Fibroblast of lung (primary cell): ENCODE measurements around the gene PIK3R6. TPM values are rescaled to one million over a fixed set of nuclear protein-coding genes. Genes with fewer than 3 reads are reported as not detected.

Experiments used
- DNase-seq, 2 donors: peaks; one replicate each; pipeline versions ENCODE4 v3.0.0 to v3.0.0-alpha.2; 2010; ENCODE audit warnings: low read depth in 2 of 2
- H2AFZ ChIP-seq: 2 replicates; pipeline ENCODE4 v1.5.1; 2012; ENCODE audit warnings: low read length, control low read depth, inconsistent platforms
- H3K27ac ChIP-seq: 2 replicates; pipeline ENCODE4 v1.5.1; 2011; ENCODE audit warnings: low read length, control low read depth; ENCODE audit not compliant: insufficient read depth
- H3K27me3 ChIP-seq: 2 replicates; pipeline ENCODE4 v1.5.1; 2011; ENCODE audit warnings: mild to moderate bottlenecking, low read length; ENCODE audit not compliant: control insufficient read depth, insufficient read depth
- H3K36me3 ChIP-seq: 2 replicates; pipeline ENCODE4 v1.5.1; 2011; ENCODE audit warnings: low read length; ENCODE audit not compliant: control insufficient read depth, insufficient read depth
- H3K4me1 ChIP-seq: 2 replicates; pipeline ENCODE4 v1.5.1; 2011; ENCODE audit warnings: low read length; ENCODE audit not compliant: control insufficient read depth, insufficient read depth; ENCODE audit errors: extremely low read depth
- H3K4me2 ChIP-seq: 2 replicates; pipeline ENCODE4 v1.5.1; 2011; ENCODE audit warnings: low read length, control low read depth; ENCODE audit not compliant: insufficient read depth; ENCODE audit errors: extremely low read depth
- H3K4me3 ChIP-seq, 4 experiments: fragments of 200-600 bp in 1 of 4; sonication (generic) in 1 of 4; replicated peaks in 1 of 4; 2 replicates each; pipeline ENCODE4 v1.5.1; 2011 to 2016; ENCODE audit warnings: low read length in 4 of 4, low read depth in 3 of 4, mild to moderate bottlenecking in 3 of 4, control low read depth in 2 of 4, inconsistent platforms in 1 of 4, mixed read lengths in 1 of 4; ENCODE audit not compliant: insufficient read depth in 1 of 4; ENCODE audit errors: control extremely low read depth in 1 of 4
- H3K79me2 ChIP-seq: 2 replicates; pipeline ENCODE4 v1.5.1; 2012; ENCODE audit warnings: mild to moderate bottlenecking, low read length, inconsistent platforms; ENCODE audit not compliant: control insufficient read depth, insufficient read depth
- H3K9ac ChIP-seq: 2 replicates; pipeline ENCODE4 v1.5.1; 2011; ENCODE audit warnings: mild to moderate bottlenecking, low read length, control low read depth; ENCODE audit not compliant: insufficient read depth
- H3K9me3 ChIP-seq: 2 replicates; pipeline ENCODE4 v1.5.1; 2012; ENCODE audit warnings: low read depth, low read length; ENCODE audit not compliant: control insufficient read depth, insufficient read depth
- H4K20me1 ChIP-seq: 2 replicates; pipeline ENCODE4 v1.5.1; 2011; ENCODE audit warnings: low read length; ENCODE audit not compliant: control insufficient read depth, insufficient read depth; ENCODE audit errors: extremely low read depth
- EZH2 ChIP-seq: IDR thresholded peaks from 2 replicates; pipeline ENCODE4 v1.5.1; 2012; ENCODE audit warnings: low read length, control low read depth, mild to moderate bottlenecking; ENCODE audit errors: missing control alignments
- polyA plus RNA-seq, 2 donors: library from polyadenylated mRNA; depleted of rRNA in 1 of 2; stranded (reverse) in 1 of 2; unstranded in 1 of 2; fragments of >200 nt; gene quantifications; 2 replicates each; pipeline ENCODE4 v1.2.1, GENCODE V29; 2011 to 2012; ENCODE audit warnings: missing spikeins in 1 of 2
- total RNA-seq: library from RNA; depleted of rRNA; stranded (reverse); fragments of >200 nt; gene quantifications from 2 replicates; pipeline ENCODE4 v1.2.1, GENCODE V29; 2014
- TF ChIP-seq, protein P1 (sequence below), 2 donors: IDR thresholded peaks in 1 of 2; conservative IDR thresholded peaks in 1 of 2; 1 replicate in 1 of 2; 2 replicates in 1 of 2; pipeline ENCODE4 v1.5.1; 2011 to 2012; ENCODE audit warnings: low read length in 2 of 2, control low read depth in 1 of 2, inconsistent platforms in 1 of 2, low read depth in 1 of 2, mild to moderate bottlenecking in 1 of 2

PIK3R6 gene
- total and polyA plus RNA-seq, 2 donors (not counting 1 experiment from before 2014, with no cell fraction given) = 0.02 TPM; not detected in 1

DNA sequence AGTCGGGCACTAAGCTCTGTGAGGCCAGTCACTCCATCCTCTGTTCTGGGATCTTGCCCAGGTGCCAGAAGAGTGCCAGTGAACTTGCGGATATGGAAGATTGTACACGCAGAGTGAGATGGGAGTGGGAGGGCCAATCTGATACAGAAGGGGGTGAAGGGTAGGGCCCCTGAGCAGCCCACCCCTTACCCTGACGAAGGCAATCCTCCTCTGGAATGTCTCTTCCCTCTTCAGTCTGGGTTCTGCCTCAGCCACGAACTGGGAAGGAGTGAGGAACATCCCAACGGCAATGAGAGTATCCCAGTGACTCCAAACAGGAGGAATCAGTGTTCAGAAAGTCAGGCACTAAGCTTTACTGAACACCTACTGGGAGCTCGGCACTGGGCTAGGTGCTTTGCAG lies 11.9 kb upstream of the PIK3R6 start:
- H3K27ac ChIP-seq = no peak overlapping the region

DNA sequence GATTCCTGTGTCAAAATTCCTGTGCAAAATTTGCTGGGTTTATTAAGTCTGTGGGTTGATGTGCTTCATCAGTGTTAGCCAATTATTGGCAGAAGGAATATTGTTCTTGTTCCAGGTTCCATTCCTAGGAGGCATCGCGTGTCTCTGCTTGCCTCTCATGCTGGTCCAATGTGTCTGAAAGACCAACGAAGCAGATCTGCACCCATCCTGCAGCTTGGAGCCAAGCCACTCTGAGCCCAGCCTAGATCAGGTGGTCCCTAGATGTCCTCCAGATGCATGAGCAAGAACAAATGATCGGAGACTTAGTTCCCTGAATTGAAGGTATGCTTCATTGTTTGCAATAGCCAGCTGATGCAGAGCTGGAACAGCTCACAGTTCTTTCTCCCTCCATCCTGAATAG lies 10.5 kb upstream of the PIK3R6 start:
- no peak overlapping the region for H3K4me2 ChIP-seq
- no peak overlapping the region for H3K9ac ChIP-seq
- no peak for DNase-seq
- no peaks in the 10 kb centered on the region for H3K9me3 ChIP-seq
- H3K27ac ChIP-seq = no peak overlapping the region
- no peak overlapping the region for H3K4me3 ChIP-seq
- H3K27me3 ChIP-seq = no peaks in the 10 kb centered on the region
- H2AFZ ChIP-seq = no peak overlapping the region
- no peak for TF ChIP-seq EZH2
- TF ChIP-seq, protein P1, sequence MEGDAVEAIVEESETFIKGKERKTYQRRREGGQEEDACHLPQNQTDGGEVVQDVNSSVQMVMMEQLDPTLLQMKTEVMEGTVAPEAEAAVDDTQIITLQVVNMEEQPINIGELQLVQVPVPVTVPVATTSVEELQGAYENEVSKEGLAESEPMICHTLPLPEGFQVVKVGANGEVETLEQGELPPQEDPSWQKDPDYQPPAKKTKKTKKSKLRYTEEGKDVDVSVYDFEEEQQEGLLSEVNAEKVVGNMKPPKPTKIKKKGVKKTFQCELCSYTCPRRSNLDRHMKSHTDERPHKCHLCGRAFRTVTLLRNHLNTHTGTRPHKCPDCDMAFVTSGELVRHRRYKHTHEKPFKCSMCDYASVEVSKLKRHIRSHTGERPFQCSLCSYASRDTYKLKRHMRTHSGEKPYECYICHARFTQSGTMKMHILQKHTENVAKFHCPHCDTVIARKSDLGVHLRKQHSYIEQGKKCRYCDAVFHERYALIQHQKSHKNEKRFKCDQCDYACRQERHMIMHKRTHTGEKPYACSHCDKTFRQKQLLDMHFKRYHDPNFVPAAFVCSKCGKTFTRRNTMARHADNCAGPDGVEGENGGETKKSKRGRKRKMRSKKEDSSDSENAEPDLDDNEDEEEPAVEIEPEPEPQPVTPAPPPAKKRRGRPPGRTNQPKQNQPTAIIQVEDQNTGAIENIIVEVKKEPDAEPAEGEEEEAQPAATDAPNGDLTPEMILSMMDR (conservative IDR thresholded peaks at IDR 0.05 in 1 of 2, IDR thresholded peaks at IDR 0.05 in 1 of 2; ENCODE audit: low read depth in 1 of 2, low read length in 2 of 2) = no peak
- H3K79me2 ChIP-seq = no peaks in the 10 kb centered on the region
- H3K36me3 ChIP-seq = no peaks in the 10 kb centered on the region
- no peaks in the 10 kb centered on the region for H3K4me1 ChIP-seq
- H4K20me1 ChIP-seq = no peaks in the 10 kb centered on the region

More for the DNA sequence above, 11.9 kb upstream of the PIK3R6 start:
- no peaks in the 10 kb centered on the region for H3K79me2 ChIP-seq
- no peaks in the 10 kb centered on the region for H4K20me1 ChIP-seq
- no peak overlapping the region for H3K9ac ChIP-seq
- no peak overlapping the region for H2AFZ ChIP-seq
- no peak for TF ChIP-seq EZH2
- TF ChIP-seq, protein P1 (conservative IDR thresholded peaks at IDR 0.05 in 1 of 2, IDR thresholded peaks at IDR 0.05 in 1 of 2; ENCODE audit: low read depth in 1 of 2, low read length in 2 of 2) = no peak
- H3K9me3 ChIP-seq = no peaks in the 10 kb centered on the region
- no peak overlapping the region for H3K4me3 ChIP-seq
- H3K27me3 ChIP-seq = no peaks in the 10 kb centered on the region
- no peaks in the 10 kb centered on the region for H3K36me3 ChIP-seq
- DNase-seq = no peak
- H3K4me1 ChIP-seq = no peaks in the 10 kb centered on the region
- H3K4me2 ChIP-seq = no peak overlapping the region

DNA sequence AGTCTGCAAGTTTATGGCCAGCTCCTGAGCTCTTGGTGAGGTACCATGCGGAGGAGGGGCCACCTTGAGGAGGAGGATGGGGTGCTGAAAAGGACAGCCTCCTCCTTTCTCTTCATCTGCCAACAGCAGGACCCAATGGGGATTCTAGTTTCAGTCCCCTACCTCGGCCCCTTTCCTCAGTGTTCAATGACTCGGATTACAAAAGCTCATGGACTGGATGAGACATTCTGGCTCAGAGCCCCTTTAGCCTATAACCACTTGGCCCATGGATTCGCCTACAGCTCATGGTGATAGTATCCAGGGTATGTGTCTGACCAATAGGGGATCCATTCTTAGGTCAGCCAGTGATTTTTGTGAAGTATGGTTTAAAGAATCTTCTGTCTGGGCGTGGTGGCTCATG lies 8.5 kb upstream of the PIK3R6 start:
- no peaks in the 10 kb centered on the region for H4K20me1 ChIP-seq
- no peak overlapping the region for H3K9ac ChIP-seq
- no peaks in the 10 kb centered on the region for H3K79me2 ChIP-seq
- no peak overlapping the region for H3K4me3 ChIP-seq
- TF ChIP-seq EZH2 = no peak
- TF ChIP-seq, protein P1 (conservative IDR thresholded peaks at IDR 0.05 in 1 of 2, IDR thresholded peaks at IDR 0.05 in 1 of 2; ENCODE audit: low read depth in 1 of 2, low read length in 2 of 2) = no peak
- H3K27ac ChIP-seq = no peak overlapping the region
- no peak overlapping the region for H3K4me2 ChIP-seq
- H3K9me3 ChIP-seq = no peaks in the 10 kb centered on the region
- no peaks in the 10 kb centered on the region for H3K36me3 ChIP-seq
- no peaks in the 10 kb centered on the region for H3K27me3 ChIP-seq
- peak; percentile 6 to 56 for DNase-seq
- H3K4me1 ChIP-seq = no peaks in the 10 kb centered on the region
- H2AFZ ChIP-seq = no peak overlapping the region
